Measurements from ENCODE around the gene GRB10. TPM values are rescaled to one million over a fixed set of nuclear protein-coding genes. Genes with fewer than 3 reads are reported as not detected.

The GRB10 gene
- total RNA-seq, 4 donors from 2014 or later = 32.1 to 50.3 (median 38.1) TPM

DNA sequence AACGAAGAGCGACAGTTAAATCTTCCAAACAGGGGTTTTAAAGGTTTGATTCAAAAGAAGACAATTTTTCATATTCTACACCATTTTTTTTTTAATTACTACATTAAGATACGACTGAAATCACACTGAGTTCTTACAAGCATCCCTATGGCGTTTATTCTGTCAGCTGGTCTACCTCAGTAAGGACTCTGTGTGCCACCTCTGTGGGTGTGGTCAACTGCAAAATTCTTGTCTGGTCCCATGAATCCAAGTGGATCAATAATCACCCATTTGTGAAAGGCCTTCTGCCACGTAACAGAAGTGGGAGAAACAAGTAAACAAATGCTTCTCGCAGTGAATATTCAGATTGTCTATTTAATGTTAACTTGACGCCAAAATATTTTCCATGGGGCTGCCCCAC lies 104.1 kb downstream of the GRB10 start:
- Histone ChIP-seq H3K9me3 (no peaks in the 10 kb centered on the region), H3K27ac (no peak overlapping the region)
- no peak for DNase-seq

DNA sequence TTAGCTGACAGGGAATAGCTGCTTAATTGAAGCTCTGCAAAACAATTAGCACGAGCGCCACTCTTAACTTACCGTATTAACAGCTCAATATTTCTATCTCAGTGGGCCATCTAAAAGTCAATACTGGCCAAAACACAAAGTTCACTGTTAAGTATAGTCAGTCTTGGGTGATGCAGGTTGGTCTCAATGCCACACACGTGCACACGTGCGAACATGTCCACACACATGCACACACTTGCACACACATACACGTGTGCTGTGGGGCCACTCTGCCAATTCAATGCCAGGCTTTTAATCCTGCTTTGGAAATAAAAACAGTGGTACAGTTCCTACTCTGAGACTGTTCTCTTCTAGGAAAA lies 105.1 kb downstream of the GRB10 start:
- no peak for DNase-seq
- Histone ChIP-seq H3K27me3 (no peaks in the 10 kb centered on the region), H3K9me3 (no peaks in the 10 kb centered on the region), H3K4me3 (no peak overlapping the region), H3K36me3 (peaks cover 0 to 15% (median 0%) of the 10 kb centered on the region in 3 donors), H3K27ac (no peak overlapping the region), H3K4me1 (peaks cover 0 to 19% (median 0%) of the 10 kb centered on the region in 4 donors)
- TF ChIP-seq POLR2A (IDR thresholded peaks at IDR 0.05) = no peak
- TF ChIP-seq, protein P1, sequence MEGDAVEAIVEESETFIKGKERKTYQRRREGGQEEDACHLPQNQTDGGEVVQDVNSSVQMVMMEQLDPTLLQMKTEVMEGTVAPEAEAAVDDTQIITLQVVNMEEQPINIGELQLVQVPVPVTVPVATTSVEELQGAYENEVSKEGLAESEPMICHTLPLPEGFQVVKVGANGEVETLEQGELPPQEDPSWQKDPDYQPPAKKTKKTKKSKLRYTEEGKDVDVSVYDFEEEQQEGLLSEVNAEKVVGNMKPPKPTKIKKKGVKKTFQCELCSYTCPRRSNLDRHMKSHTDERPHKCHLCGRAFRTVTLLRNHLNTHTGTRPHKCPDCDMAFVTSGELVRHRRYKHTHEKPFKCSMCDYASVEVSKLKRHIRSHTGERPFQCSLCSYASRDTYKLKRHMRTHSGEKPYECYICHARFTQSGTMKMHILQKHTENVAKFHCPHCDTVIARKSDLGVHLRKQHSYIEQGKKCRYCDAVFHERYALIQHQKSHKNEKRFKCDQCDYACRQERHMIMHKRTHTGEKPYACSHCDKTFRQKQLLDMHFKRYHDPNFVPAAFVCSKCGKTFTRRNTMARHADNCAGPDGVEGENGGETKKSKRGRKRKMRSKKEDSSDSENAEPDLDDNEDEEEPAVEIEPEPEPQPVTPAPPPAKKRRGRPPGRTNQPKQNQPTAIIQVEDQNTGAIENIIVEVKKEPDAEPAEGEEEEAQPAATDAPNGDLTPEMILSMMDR (IDR thresholded peaks at IDR 0.05) = no peak

More for the DNA sequence above, 104.1 kb downstream of the GRB10 start:
- H3K4me1 ChIP-seq = peaks cover 0 to 19% (median 0%) of the 10 kb centered on the region in 4 donors
- H3K4me3 ChIP-seq = no peak overlapping the region
- no peaks in the 10 kb centered on the region for H3K27me3 ChIP-seq
- peaks cover 0 to 9% (median 0%) of the 10 kb centered on the region in 3 donors for H3K36me3 ChIP-seq
- TF ChIP-seq, protein P1 (IDR thresholded peaks at IDR 0.05) = no peak
- TF ChIP-seq POLR2A (IDR thresholded peaks at IDR 0.05) = no peak

DNA sequence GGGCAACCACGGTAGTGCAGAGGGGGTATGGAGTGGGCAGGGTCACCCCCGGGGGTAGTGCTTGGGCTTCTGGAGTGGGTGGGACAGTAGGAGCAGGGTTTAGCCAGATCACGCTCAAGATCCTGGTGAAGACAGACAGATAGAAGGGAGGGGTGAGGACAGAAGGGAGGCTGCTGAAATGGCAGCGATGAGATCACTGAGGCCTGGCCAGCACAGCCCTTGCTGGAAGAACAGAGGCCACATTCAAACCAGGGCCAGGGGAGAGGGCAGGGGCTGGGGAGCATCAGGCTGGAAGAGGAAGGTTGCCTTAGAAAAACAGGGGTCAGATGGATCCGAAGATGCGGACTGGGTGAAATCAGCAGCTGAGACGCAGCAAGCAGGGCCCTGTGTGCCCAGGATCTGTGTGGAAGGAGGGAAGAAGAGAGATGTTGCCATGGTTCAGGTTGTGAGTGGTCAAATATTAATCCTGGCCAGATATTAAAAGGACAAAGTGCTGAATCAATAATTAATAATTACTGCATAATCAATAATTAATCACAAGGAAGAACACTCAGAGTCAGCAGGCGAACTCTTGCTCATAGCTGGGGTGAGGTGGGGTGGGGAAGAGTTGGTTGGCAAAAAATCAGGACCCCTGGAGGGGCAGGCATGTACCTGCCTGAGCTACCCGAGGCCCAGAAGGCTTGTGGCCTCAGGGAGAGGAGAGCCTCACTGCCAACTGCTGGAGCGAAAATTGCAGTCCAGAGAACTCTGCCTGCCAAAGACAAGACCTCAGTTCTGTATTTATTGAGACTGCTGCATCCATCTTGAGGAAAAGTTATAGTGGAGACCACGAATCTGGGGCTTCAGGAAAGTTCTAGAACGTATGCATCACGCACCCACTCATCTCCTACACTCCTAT lies 105.7 kb downstream of the GRB10 start:
- no peak overlapping the region for H3K4me3 ChIP-seq
- no peak for DNase-seq
- no peak overlapping the region for H3K27ac ChIP-seq
- H3K9me3 ChIP-seq = no peaks in the 10 kb centered on the region
- TF ChIP-seq, protein P1 (IDR thresholded peaks at IDR 0.05) = no peak
- no peak for TF ChIP-seq POLR2A (IDR thresholded peaks at IDR 0.05)
- H3K27me3 ChIP-seq = no peaks in the 10 kb centered on the region
- peaks cover 0 to 16% (median 0%) of the 10 kb centered on the region in 4 donors for H3K4me1 ChIP-seq
- peaks cover 0 to 15% (median 0%) of the 10 kb centered on the region in 3 donors for H3K36me3 ChIP-seq

DNA sequence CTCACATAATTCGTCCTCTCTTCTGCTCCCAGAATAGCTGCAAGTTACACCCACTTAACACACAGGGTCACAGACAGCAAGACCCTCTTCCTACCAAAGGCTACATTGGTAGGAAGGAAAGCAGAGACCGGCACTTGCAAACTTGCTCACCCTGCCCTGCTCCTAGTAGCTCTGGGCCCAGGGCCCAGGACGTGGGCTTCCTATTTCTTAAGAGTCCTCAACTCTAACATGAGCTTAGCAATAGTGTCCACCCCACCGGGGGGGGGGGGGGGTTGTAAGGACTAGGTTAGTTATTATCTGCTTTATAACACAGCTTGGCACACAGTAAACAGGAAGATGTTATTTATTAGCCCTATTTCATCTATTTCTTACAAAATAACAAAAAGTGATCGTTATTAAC lies 106.6 kb downstream of the GRB10 start:
- H3K27ac ChIP-seq = no peak overlapping the region
- H3K4me3 ChIP-seq = no peak overlapping the region
- H3K27me3 ChIP-seq = no peaks in the 10 kb centered on the region
- DNase-seq = no peak
- H3K36me3 ChIP-seq = peaks cover 0 to 15% (median 0%) of the 10 kb centered on the region in 3 donors
- H3K4me1 ChIP-seq = peaks cover 0 to 7% (median 0%) of the 10 kb centered on the region in 4 donors
- H3K9me3 ChIP-seq = no peaks in the 10 kb centered on the region
- TF ChIP-seq POLR2A (IDR thresholded peaks at IDR 0.05) = no peak
- TF ChIP-seq, protein P1 (IDR thresholded peaks at IDR 0.05) = no peak

DNA sequence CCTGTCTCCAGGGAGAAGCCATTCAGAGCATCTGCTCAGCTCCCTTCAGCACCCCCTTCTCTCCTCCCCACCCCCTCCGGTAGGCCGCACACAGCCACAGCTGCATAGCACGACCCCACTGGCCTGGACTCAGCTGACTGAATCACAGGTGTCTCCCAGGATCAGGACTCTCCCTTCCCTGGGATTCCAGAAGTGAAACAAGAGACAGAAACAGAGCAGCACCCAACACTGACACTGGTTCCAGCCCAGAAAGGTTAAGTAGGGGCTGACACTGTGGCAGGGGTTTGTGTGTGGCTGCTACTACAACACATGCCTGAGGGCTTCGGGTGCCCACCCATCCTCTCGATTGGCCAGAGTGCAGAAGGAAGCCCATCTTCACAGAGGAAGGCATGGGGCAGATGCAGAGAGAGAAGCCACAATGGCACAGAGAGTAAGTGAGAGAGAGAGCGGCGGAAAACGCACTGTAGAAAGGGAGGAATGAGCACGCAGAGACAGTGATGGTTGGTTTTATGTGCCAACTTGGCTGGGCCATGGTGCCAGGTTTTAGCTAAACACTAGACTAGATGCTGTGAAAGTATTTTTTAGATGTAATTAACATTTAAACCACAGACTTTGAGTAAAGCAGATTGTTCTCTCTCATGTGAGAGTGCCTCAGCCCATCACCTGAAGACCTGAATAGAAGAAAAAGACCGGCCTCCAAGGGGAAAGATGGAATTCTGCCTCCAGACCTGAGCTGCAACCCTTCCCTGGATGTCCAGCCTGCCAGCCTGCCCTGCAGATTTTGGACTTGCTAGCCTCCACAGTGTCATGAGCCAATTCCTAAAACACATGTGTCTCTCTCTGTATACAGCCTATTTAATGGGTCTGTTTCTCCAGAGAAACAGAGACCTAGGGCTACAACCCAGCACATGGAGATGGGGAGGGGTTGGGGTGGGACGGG lies 107.5 kb downstream of the GRB10 start:
- Histone ChIP-seq H3K36me3 (peaks cover 0 to 18% (median 0%) of the 10 kb centered on the region in 3 donors), H3K27ac (no peak overlapping the region), H3K27me3 (no peaks in the 10 kb centered on the region), H3K9me3 (no peaks in the 10 kb centered on the region), H3K4me3 (no peak overlapping the region), H3K4me1 (no peaks in the 10 kb centered on the region)
- no peak for DNase-seq
- TF ChIP-seq, protein P1 (IDR thresholded peaks at IDR 0.05) = no peak
- no peak for TF ChIP-seq POLR2A (IDR thresholded peaks at IDR 0.05)

Measured in Peyer's patch (tissue), 4 donors.